ENCODE data around the gene TCHP. TPM values are rescaled to one million over a fixed set of nuclear protein-coding genes. Genes with fewer than 3 reads are reported as not detected.
"Not testable (repeated sequence)": the region's sequence is repeated elsewhere in the genome, so short reads cannot be mapped to it uniquely, and the experiment has no call there.

Gene TCHP
- total and polyA plus RNA-seq, 4 experiments from 2014 or later: 3.0 to 45.0 (median 28.6) TPM

- no peaks in the 10 kb centered on the region for H3K9me3 ChIP-seq (ENCODE audit: control insufficient read depth in 1 of 2, low read length in 2 of 2)
- intact Hi-C loops (cut with micrococcal nuclease): no loop called here
- Mint-ChIP-seq H3K9me3 (no peaks in the 10 kb centered on the region), H3K36me3 (peaks cover 8 to 21% of the 10 kb centered on the region in 2 donors), H3K27ac (peak overlapping the region in 2 of 7 donors; percentile 9 to 41), H3K4me3 (no peak overlapping the region), H3K4me1 (peaks cover 9 to 30% (median 20%) of the 10 kb centered on the region in 4 donors), H3K27me3 (no peaks in the 10 kb centered on the region)
- H3K4me1 ChIP-seq (ENCODE audit: insufficient read depth, low read length): peaks cover 7% of the 10 kb centered on the region
- no peaks in the 10 kb centered on the region for H3K27me3 ChIP-seq (ENCODE audit: insufficient read depth, low read length)
- H3K27ac ChIP-seq (ENCODE audit: low read depth, low read length): no peak overlapping the region
- ChIA-PET CTCF (ENCODE audit: partially characterized antibody) (interaction anchor here (1.0 to 1.2 kb wide), 2 partner anchors 9 to 16 kb away, joined by 4 to 5 read pairs; no protein-coding TSS in a partner anchor), POLR2A (ENCODE audit: partially characterized antibody) (no interaction called here)
- peaks cover 16% of the 10 kb centered on the region for H3K36me3 ChIP-seq (ENCODE audit: insufficient read depth, low read length)
- no peak overlapping the region for H3K4me3 ChIP-seq (ENCODE audit: low read length in 2 of 2)
- DNase-seq: no peak
Measured at GRCh38 chr12:109861689-109862314, 38.3 kb upstream of the TCHP start.

DNA sequence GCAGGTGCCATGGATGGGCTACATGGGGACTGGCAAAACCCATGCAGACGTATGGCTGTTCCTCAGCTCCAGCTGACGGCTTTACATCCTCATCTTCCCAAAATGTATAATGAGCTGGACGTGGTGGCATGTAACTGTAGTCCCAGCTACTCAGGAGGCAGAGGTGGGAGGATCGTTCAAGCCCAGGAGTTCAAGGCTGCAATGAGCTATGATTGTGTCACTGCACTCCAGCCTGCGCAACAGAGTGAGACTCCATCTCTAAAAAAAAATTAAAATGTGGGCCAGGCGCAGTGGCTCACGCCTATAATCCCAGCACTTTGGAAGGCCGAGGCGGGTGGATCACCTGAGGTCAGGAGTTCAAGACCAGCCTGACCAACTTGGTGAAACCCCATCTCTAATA lies 37.6 kb upstream of the TCHP start:
- Mint-ChIP-seq H3K36me3 (peaks cover 6 to 16% of the 10 kb centered on the region in 2 donors), H3K27ac (peak overlapping the region in 1 of 7 donors; percentile 53), H3K4me1 (peaks cover 9 to 30% (median 20%) of the 10 kb centered on the region in 4 donors)
- H3K27me3 ChIP-seq (ENCODE audit: insufficient read depth, low read length); DNase-seq; POLR2A ChIA-PET (ENCODE audit: partially characterized antibody); H3K4me3 ChIP-seq (ENCODE audit: low read length in 2 of 2); H3K4me3 Mint-ChIP-seq; H3K27ac ChIP-seq (ENCODE audit: low read depth, low read length); H3K9me3 ChIP-seq (ENCODE audit: control insufficient read depth in 1 of 2, low read length in 2 of 2); H3K4me1 ChIP-seq (ENCODE audit: insufficient read depth, low read length); H3K9me3 Mint-ChIP-seq; intact Hi-C loops (cut with micrococcal nuclease); H3K27me3 Mint-ChIP-seq: not testable (repeated sequence)
- CTCF ChIA-PET (ENCODE audit: partially characterized antibody): interaction anchor here (1.2 kb wide), 2 partner anchors 10 to 59 kb away, joined by 3 to 4 read pairs; no protein-coding TSS in a partner anchor
- H3K36me3 ChIP-seq (ENCODE audit: insufficient read depth, low read length): peaks cover 11% of the 10 kb centered on the region

GRCh38 chr12:109863847-109864712 lies 36.0 kb upstream of the TCHP start:
- no peak overlapping the region for H3K4me3 Mint-ChIP-seq

GRCh38 chr12:109864916-109865315 lies 35.2 kb upstream of the TCHP start:
- Histone ChIP-seq H3K4me3 (ENCODE audit: low read length in 2 of 2) (no peak overlapping the region), H3K27me3 (ENCODE audit: insufficient read depth, low read length) (no peaks in the 10 kb centered on the region), H3K9me3 (ENCODE audit: control insufficient read depth in 1 of 2, low read length in 2 of 2) (no peaks in the 10 kb centered on the region), H3K36me3 (ENCODE audit: insufficient read depth, low read length) (no peaks in the 10 kb centered on the region), H3K4me1 (ENCODE audit: insufficient read depth, low read length) (peaks cover 7% of the 10 kb centered on the region), H3K27ac (ENCODE audit: low read depth, low read length) (no peak overlapping the region)
- peak overlapping the region in 4 of 7 donors; percentile 4 to 31 (median 22) for H3K27ac Mint-ChIP-seq
- H3K4me3 Mint-ChIP-seq: no peak overlapping the region
- H3K27me3 Mint-ChIP-seq: no peaks in the 10 kb centered on the region
- intact Hi-C loops (cut with micrococcal nuclease): no loop called here
- peaks cover 0 to 3% of the 10 kb centered on the region in 2 donors for H3K36me3 Mint-ChIP-seq
- ChIA-PET CTCF (ENCODE audit: partially characterized antibody) (interaction anchor here (0.9 to 1.8 kb wide), 3 partner anchors 17 to 45 kb away, joined by 3 to 9 read pairs (median 3); no protein-coding TSS in a partner anchor), POLR2A (ENCODE audit: partially characterized antibody) (no interaction called here)
- no peak for DNase-seq
- H3K4me1 Mint-ChIP-seq: peaks cover 14 to 35% (median 26%) of the 10 kb centered on the region in 4 donors
- no peaks in the 10 kb centered on the region for H3K9me3 Mint-ChIP-seq

More at GRCh38 chr12:109863847-109864712, 36.0 kb upstream of the TCHP start:
- Histone ChIP-seq H3K27ac (ENCODE audit: low read depth, low read length) (no peak overlapping the region), H3K27me3 (ENCODE audit: insufficient read depth, low read length) (no peaks in the 10 kb centered on the region), H3K36me3 (ENCODE audit: insufficient read depth, low read length) (no peaks in the 10 kb centered on the region), H3K9me3 (ENCODE audit: control insufficient read depth in 1 of 2, low read length in 2 of 2) (no peaks in the 10 kb centered on the region), H3K4me3 (ENCODE audit: low read length in 2 of 2) (no peak overlapping the region), H3K4me1 (ENCODE audit: insufficient read depth, low read length) (peaks cover 7% of the 10 kb centered on the region)
- Mint-ChIP-seq H3K27ac (peak overlapping the region in 6 of 7 donors; percentile 29 to 83 (median 59)), H3K27me3 (no peaks in the 10 kb centered on the region), H3K4me1 (peaks cover 14 to 35% (median 26%) of the 10 kb centered on the region in 4 donors), H3K36me3 (peaks cover 0 to 3% of the 10 kb centered on the region in 2 donors), H3K9me3 (no peaks in the 10 kb centered on the region)
- POLR2A ChIA-PET (ENCODE audit: partially characterized antibody): interaction anchor here (1.2 kb wide), 1 partner anchor 24 kb away, joined by 3 read pairs; no protein-coding TSS in a partner anchor
- intact Hi-C loops (cut with micrococcal nuclease): no loop called here
- CTCF ChIA-PET (ENCODE audit: partially characterized antibody): interaction anchor here (0.9 to 1.8 kb wide), 2 partner anchors 18 to 19 kb away, joined by 3 to 9 read pairs; no protein-coding TSS in a partner anchor
- no peak for DNase-seq

GRCh38 chr12:109868182-109869051 lies 31.7 kb upstream of the TCHP start:
- Histone ChIP-seq H3K27me3 (ENCODE audit: insufficient read depth, low read length) (no peaks in the 10 kb centered on the region), H3K9me3 (ENCODE audit: control insufficient read depth in 1 of 2, low read length in 2 of 2) (no peaks in the 10 kb centered on the region), H3K4me1 (ENCODE audit: insufficient read depth, low read length) (peaks cover 7% of the 10 kb centered on the region), H3K4me3 (ENCODE audit: low read length in 2 of 2) (no peak overlapping the region), H3K36me3 (ENCODE audit: insufficient read depth, low read length) (peaks cover 11% of the 10 kb centered on the region), H3K27ac (ENCODE audit: low read depth, low read length) (no peak overlapping the region)
- Mint-ChIP-seq H3K36me3 (peaks cover 4 to 16% of the 10 kb centered on the region in 2 donors), H3K9me3 (no peaks in the 10 kb centered on the region), H3K4me3 (no peak overlapping the region), H3K27me3 (no peaks in the 10 kb centered on the region), H3K4me1 (peaks cover 15 to 40% (median 31%) of the 10 kb centered on the region in 4 donors), H3K27ac (peak overlapping the region in 5 of 7 donors; percentile 2 to 44 (median 17))
- no peak for DNase-seq
- ChIA-PET CTCF (ENCODE audit: partially characterized antibody) (interaction anchor here (0.6 to 2.9 kb wide), 6 partner anchors 9 to 63 kb away, joined by 3 to 12 read pairs (median 4); no protein-coding TSS in a partner anchor), POLR2A (ENCODE audit: partially characterized antibody) (no interaction called here)
- intact Hi-C loops (cut with micrococcal nuclease): no loop called here

GRCh38 chr12:109870648-109871047 lies 29.4 kb upstream of the TCHP start:
- CTCF ChIA-PET (ENCODE audit: partially characterized antibody): interaction anchor here (1.8 kb wide), 1 partner anchor 11 kb away, joined by 4 read pairs; no protein-coding TSS in a partner anchor
- peaks cover 11% of the 10 kb centered on the region for H3K36me3 ChIP-seq (ENCODE audit: insufficient read depth, low read length)
- intact Hi-C loops (cut with micrococcal nuclease): no loop called here
- H3K4me3 ChIP-seq (ENCODE audit: low read length in 2 of 2): no peak overlapping the region
- no peaks in the 10 kb centered on the region for H3K9me3 ChIP-seq (ENCODE audit: control insufficient read depth in 1 of 2, low read length in 2 of 2)
- POLR2A ChIA-PET (ENCODE audit: partially characterized antibody): no interaction called here
- no peak for DNase-seq
- no peaks in the 10 kb centered on the region for H3K9me3 Mint-ChIP-seq
- peaks cover 4% of the 10 kb centered on the region for H3K4me1 ChIP-seq (ENCODE audit: insufficient read depth, low read length)
- no peaks in the 10 kb centered on the region for H3K27me3 ChIP-seq (ENCODE audit: insufficient read depth, low read length)
- H3K27ac Mint-ChIP-seq: peak overlapping the region in 4 of 7 donors; percentile 5 to 51 (median 27)
- no peak overlapping the region for H3K4me3 Mint-ChIP-seq
- no peak overlapping the region for H3K27ac ChIP-seq (ENCODE audit: low read depth, low read length)
- peaks cover 21 to 40% (median 27%) of the 10 kb centered on the region in 4 donors for H3K4me1 Mint-ChIP-seq
- peaks cover 4 to 15% of the 10 kb centered on the region in 2 donors for H3K36me3 Mint-ChIP-seq
- no peaks in the 10 kb centered on the region for H3K27me3 Mint-ChIP-seq
